Measurements from ENCODE around the gene MKLN1.

- TF ChIP-seq CTCF (conservative IDR thresholded peaks at IDR 0.05; ENCODE audit: low read depth, low read length) (no peak), EZH2 (IDR thresholded peaks at IDR 0.05; ENCODE audit: borderline replicate concordance, low read depth, low read length, poor library complexity, severe bottlenecking) (no peak)
Observed at GRCh38 chr7:131494182-131494581, 166.5 kb downstream of the MKLN1 start.
